T-cell (primary cell): ENCODE measurements around the gene ATIC. TPM values are rescaled to one million over a fixed set of nuclear protein-coding genes. Genes with fewer than 3 reads are reported as not detected.

Experiments used
- ATAC-seq, 4 experiments: fragments of 200-7000 bp in 3 of 4; fragments of 150-1000 bp in 1 of 4; cut with Tn5 transposase; replicated peaks in 1 of 4; 1 replicate in 3 of 4; 2 replicates in 1 of 4; pipeline ENCODE4 v1.10.0; 2021; ENCODE audit warnings: moderate library complexity in 3 of 4, mild to moderate bottlenecking in 2 of 4, moderate number of reproducible peaks in 1 of 4
- CTCF ChIA-PET, 2 donors: fragments of 300-600 bp; sonication (Branson Sonifier 250); formaldehyde crosslinking; loops; one replicate each; lab custom pipeline; 2022; ENCODE audit warnings: antibody characterized with exemption in 2 of 2; lab: Charles Lee
- POLR2A ChIA-PET, 2 donors: fragments of 300-600 bp; sonication (Branson Sonifier 250); formaldehyde crosslinking; loops; one replicate each; lab custom pipeline; 2022; ENCODE audit warnings: antibody characterized with exemption in 2 of 2; lab: Charles Lee
- DNase-seq, 35 experiments: peaks; one replicate each; pipeline versions ENCODE4 v3.0.0 to v3.0.0-alpha.2; 2013 to 2023
- H3K27ac ChIP-seq: one replicate; pipeline ENCODE4 v1.5.1; 2013; ENCODE audit warnings: low read length
- H3K27me3 ChIP-seq, 2 experiments: replicated peaks in 1 of 2; 1 replicate in 1 of 2; 2 replicates in 1 of 2; pipeline versions ENCODE4 v1.6.1 to v1.7.0; 2013; ENCODE audit warnings: low read length in 1 of 2, mixed read lengths in 1 of 2; ENCODE audit not compliant: control insufficient read depth in 2 of 2, insufficient read depth in 2 of 2; ENCODE audit errors: extremely low read depth in 1 of 2
- H3K36me3 ChIP-seq, 2 donors: 1 replicate in 1 of 2; 2 replicates in 1 of 2; pipeline versions ENCODE4 v1.6.1 to v1.7.0; 2013; ENCODE audit warnings: low read length in 1 of 2; ENCODE audit not compliant: control insufficient read depth in 2 of 2, insufficient read depth in 1 of 2; ENCODE audit errors: extremely low read depth in 1 of 2
- H3K4me1 ChIP-seq, 2 experiments: 1 replicate in 1 of 2; 2 replicates in 1 of 2; pipeline versions ENCODE4 v1.6.1 to v1.7.0; 2013; ENCODE audit warnings: low read length in 2 of 2, mixed read lengths in 1 of 2; ENCODE audit not compliant: insufficient read depth in 2 of 2, control insufficient read depth in 1 of 2; ENCODE audit errors: extremely low read depth in 1 of 2
- H3K4me3 ChIP-seq, 2 donors: 1 replicate in 1 of 2; 2 replicates in 1 of 2; pipeline versions ENCODE4 v1.5.1 to v1.7.0; 2013; ENCODE audit warnings: mild to moderate bottlenecking in 2 of 2, low read length in 1 of 2, moderate library complexity in 1 of 2; ENCODE audit not compliant: control insufficient read depth in 1 of 2; ENCODE audit errors: extremely low read depth in 1 of 2
- H3K9me3 ChIP-seq: 2 replicates; pipeline ENCODE4 v1.7.0; 2013
- H3K27ac Mint-ChIP-seq, 2 donors: one replicate each; pipeline ENCODE4 v1.8.0; 2020 to 2021; ENCODE audit warnings: mild to moderate bottlenecking in 2 of 2, mixed read lengths in 2 of 2
- H3K27me3 Mint-ChIP-seq, 2 donors: one replicate each; pipeline ENCODE4 v1.8.0; 2021 to 2022; ENCODE audit warnings: mixed read lengths in 2 of 2
- H3K36me3 Mint-ChIP-seq: one replicate; pipeline ENCODE4 v1.8.0; 2021; ENCODE audit warnings: mixed read lengths
- H3K4me1 Mint-ChIP-seq, 3 donors: one replicate each; pipeline ENCODE4 v1.8.0; 2020 to 2022; ENCODE audit warnings: mixed read lengths in 3 of 3, mild to moderate bottlenecking in 1 of 3
- H3K4me3 Mint-ChIP-seq, 3 donors: one replicate each; pipeline ENCODE4 v1.8.0; 2020 to 2022; ENCODE audit warnings: mild to moderate bottlenecking in 3 of 3, mixed read lengths in 3 of 3, moderate library complexity in 3 of 3
- H3K9me3 Mint-ChIP-seq, 3 donors: one replicate each; pipeline ENCODE4 v1.8.0; 2020 to 2022; ENCODE audit warnings: mixed read lengths in 3 of 3
- WGBS: methylation state at CpG from one replicate; pipeline ENCODE4 v1.1.5; 2013; ENCODE audit warnings: missing lambda C conversion rate; ENCODE audit not compliant: insufficient coverage; 5-methylcytosine and 5-hydroxymethylcytosine counted together
- total RNA-seq, 35 experiments: library from RNA in 6 of 35; stranded (reverse) in 6 of 35; fragments of 120-200 nt in 1 of 35; gene quantifications; one replicate each; pipeline versions ENCODE4 v1.2.1 to v1.2.4 and lab custom pipeline; 2013 to 2026

ATIC gene
- total RNA-seq, 5 donors from 2014 or later (not counting 1 experiment from before 2014, with no cell fraction given), result 61.9 to 97.4 (median 78.8) TPM

DNA sequence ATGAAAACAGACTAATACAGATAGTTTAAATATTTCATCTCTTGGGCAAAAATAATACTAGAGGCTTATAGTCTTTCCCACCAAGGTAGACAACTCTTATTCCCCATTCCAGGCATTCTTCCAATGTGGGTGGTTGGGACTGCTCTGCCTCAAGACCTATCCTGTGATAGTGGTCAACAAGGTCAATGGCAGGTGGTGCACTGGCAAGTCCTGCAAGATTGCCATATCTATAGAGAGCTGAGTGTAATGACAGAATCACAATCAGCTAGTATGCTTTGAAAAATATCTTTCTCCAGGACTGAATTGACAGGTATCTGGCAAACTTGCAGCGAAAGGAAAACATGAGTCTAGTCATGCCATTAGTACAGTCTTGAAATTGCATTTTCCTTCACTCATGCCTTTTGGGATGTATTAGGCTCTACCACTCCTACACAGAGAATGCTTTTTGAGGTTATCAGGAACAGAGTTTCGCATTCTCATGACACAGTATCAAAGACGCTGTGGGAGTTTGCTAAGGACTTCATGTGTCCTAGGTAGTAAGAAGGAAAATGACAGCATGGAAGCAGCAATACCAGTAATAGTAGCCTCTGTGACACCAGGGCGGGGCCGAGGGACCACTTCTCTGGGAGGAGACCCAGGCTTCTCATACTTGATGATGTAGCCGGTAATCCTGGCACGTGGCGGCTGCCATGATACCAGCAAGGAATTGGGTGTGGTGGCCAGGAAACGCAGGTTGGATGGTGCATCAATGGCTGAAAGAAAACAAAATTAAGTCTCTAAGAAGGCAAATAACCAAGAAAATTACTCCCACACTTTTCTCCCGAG, 63.0 kb downstream of the ATIC start:
- DNase-seq, result no peak
- ChIA-PET POLR2A (no interaction called here), CTCF (no interaction called here)
- no peak overlapping the region for H3K27ac Mint-ChIP-seq
- Histone ChIP-seq H3K4me3 (no peak overlapping the region), H3K36me3 (no peaks in the 10 kb centered on the region), H3K9me3 (no peaks in the 10 kb centered on the region), H3K4me1 (no peaks in the 10 kb centered on the region), H3K27ac (no peak overlapping the region), H3K27me3 (no peaks in the 10 kb centered on the region)
- no peaks in the 10 kb centered on the region for H3K27me3 Mint-ChIP-seq
- WGBS, result 95% methylated on average over 6 of the region's 10 CpGs
- peaks cover 28% of the 10 kb centered on the region for H3K36me3 Mint-ChIP-seq
- peaks cover 0 to 3% (median 0%) of the 10 kb centered on the region in 3 donors for H3K9me3 Mint-ChIP-seq
- ATAC-seq, result no peak
- H3K4me3 Mint-ChIP-seq, result no peak overlapping the region
- H3K4me1 Mint-ChIP-seq, result no peaks in the 10 kb centered on the region

DNA sequence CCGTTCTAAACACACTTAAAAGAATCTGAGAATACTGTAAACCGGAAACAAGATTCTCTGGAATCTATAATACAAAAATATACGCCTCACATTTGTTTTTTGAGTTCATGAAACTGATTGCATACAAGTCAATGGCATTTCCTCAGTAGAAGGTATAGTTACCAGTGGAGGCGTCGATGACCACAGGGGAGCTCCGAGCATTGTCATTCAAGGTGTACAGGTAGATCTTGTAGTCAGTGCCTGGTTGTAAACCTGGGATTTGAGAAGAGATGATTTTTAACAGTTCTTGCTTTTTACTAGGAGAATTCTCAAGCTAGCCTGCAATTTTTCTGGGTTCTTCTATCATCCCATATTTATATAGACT, 63.6 kb downstream of the ATIC start:
- ChIA-PET CTCF (no interaction called here), POLR2A (no interaction called here)
- no peaks in the 10 kb centered on the region for H3K4me1 ChIP-seq
- no peaks in the 10 kb centered on the region for H3K4me1 Mint-ChIP-seq
- no peaks in the 10 kb centered on the region for H3K27me3 Mint-ChIP-seq
- no peaks in the 10 kb centered on the region for H3K9me3 ChIP-seq
- WGBS, result no CpG with 5 or more reads among the region's 6 CpGs
- H3K27ac Mint-ChIP-seq, result no peak overlapping the region
- H3K9me3 Mint-ChIP-seq, result no peaks in the 10 kb centered on the region
- H3K36me3 Mint-ChIP-seq, result peaks cover 28% of the 10 kb centered on the region
- no peaks in the 10 kb centered on the region for H3K27me3 ChIP-seq
- no peak overlapping the region for H3K27ac ChIP-seq
- H3K4me3 ChIP-seq, result no peak overlapping the region
- no peak for ATAC-seq
- no peaks in the 10 kb centered on the region for H3K36me3 ChIP-seq
- DNase-seq, result no peak
- H3K4me3 Mint-ChIP-seq, result no peak overlapping the region

DNA sequence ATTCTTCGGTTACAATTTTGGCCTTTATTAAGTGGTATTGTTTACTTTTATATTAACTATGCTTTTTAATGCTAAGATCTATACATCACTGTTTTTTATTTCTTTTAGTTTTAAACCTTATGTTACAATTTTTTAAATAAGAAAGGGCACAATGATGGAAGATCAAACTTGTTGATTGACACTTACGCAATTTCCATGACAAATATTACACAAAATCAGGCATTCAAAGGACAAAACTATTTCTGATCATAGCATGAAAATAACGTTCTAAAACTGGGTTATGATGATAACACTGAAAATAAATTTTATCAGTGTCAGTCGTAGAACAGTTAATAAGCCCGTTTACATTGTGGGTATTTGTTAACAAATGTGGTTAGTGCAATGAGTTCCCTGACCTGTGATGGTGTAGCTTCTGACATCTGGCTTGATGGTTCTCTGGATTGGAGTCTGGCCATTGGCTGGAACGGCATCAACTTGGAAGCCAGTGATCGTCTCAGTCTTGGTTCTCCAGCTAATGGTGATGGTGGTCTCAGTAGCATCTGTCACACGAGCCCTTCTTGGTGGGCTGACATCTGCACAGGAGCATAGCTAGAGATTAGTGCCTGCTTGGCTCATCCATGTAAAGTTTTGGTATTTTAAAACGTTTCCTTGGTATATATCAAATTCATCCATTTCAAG, 64.4 kb downstream of the ATIC start:
- POLR2A ChIA-PET, result no interaction called here
- Mint-ChIP-seq H3K36me3 (peaks cover 28% of the 10 kb centered on the region), H3K27me3 (no peaks in the 10 kb centered on the region), H3K4me3 (no peak overlapping the region), H3K27ac (no peak overlapping the region), H3K4me1 (no peaks in the 10 kb centered on the region), H3K9me3 (no peaks in the 10 kb centered on the region)
- Histone ChIP-seq H3K27ac (no peak overlapping the region), H3K9me3 (no peaks in the 10 kb centered on the region), H3K36me3 (no peaks in the 10 kb centered on the region), H3K4me1 (no peaks in the 10 kb centered on the region), H3K27me3 (no peaks in the 10 kb centered on the region), H3K4me3 (no peak overlapping the region)
- DNase-seq (no peak), ATAC-seq (no peak)
- 97% methylated on average over 4 of the region's 9 CpGs for WGBS
- CTCF ChIA-PET, result no interaction called here

DNA sequence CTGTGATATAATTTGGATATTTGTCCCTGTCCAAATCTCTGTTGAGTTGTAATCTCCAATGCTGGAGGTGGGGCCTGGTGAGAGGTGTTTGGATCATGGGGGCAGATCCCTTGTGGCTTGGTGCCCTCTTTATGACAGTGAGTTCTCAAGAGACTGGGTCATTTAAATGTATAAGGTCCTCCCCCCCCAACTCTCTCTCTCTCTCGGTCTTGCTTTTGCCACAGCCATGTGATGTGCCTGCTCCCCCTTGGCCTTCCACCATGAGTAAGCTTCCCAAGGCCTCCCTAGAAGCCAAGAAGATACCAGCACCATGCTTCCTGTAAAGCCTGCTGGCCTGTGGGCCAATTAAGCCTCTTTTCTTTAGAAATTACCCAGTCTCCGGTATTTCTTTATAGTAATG, 65.4 kb downstream of the ATIC start:
- Histone ChIP-seq H3K27me3 (no peaks in the 10 kb centered on the region), H3K4me1 (no peaks in the 10 kb centered on the region), H3K9me3 (no peaks in the 10 kb centered on the region), H3K36me3 (no peaks in the 10 kb centered on the region), H3K4me3 (no peak overlapping the region), H3K27ac (no peak overlapping the region)
- no peak overlapping the region for H3K27ac Mint-ChIP-seq
- ChIA-PET POLR2A (no interaction called here), CTCF (no interaction called here)
- no peak for ATAC-seq
- no peaks in the 10 kb centered on the region for H3K9me3 Mint-ChIP-seq
- DNase-seq, result no peak
- H3K4me3 Mint-ChIP-seq, result no peak overlapping the region
- no peaks in the 10 kb centered on the region for H3K4me1 Mint-ChIP-seq
- H3K36me3 Mint-ChIP-seq, result peaks cover 28% of the 10 kb centered on the region
- no peaks in the 10 kb centered on the region for H3K27me3 Mint-ChIP-seq
- WGBS, result no CpG with 5 or more reads among the region's 2 CpGs

GRCh38 chr2:215378045-215378444, 66.2 kb downstream of the ATIC start:
- H3K27me3 Mint-ChIP-seq, result no peaks in the 10 kb centered on the region
- no peaks in the 10 kb centered on the region for H3K9me3 Mint-ChIP-seq
- DNase-seq (no peak), ATAC-seq (no peak)
- Histone ChIP-seq H3K4me3 (no peak overlapping the region), H3K9me3 (no peaks in the 10 kb centered on the region), H3K36me3 (no peaks in the 10 kb centered on the region), H3K27me3 (no peaks in the 10 kb centered on the region), H3K4me1 (no peaks in the 10 kb centered on the region), H3K27ac (no peak overlapping the region)
- no CpG with 5 or more reads among the region's 3 CpGs for WGBS
- ChIA-PET POLR2A (no interaction called here), CTCF (no interaction called here)
- H3K4me3 Mint-ChIP-seq, result no peak overlapping the region
- peaks cover 28% of the 10 kb centered on the region for H3K36me3 Mint-ChIP-seq
- H3K4me1 Mint-ChIP-seq, result no peaks in the 10 kb centered on the region
- H3K27ac Mint-ChIP-seq, result no peak overlapping the region

DNA sequence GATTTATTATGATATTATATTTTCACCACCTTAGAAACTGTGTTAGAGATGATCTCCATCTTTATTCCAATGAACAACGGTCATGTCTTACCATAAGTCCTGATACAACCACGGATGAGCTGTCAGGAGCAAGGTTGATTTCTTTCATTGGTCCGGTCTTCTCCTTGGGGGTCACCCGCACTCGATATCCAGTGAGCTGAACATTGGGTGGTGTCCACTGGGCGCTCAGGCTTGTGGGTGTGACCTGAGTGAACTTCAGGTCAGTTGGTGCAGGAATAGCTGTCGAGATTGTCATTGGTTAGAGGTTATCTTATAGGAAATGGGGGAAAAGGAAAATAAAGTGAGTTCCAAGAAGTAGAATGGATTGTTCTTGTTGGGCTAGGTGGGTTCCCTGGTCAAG, 67.2 kb downstream of the ATIC start:
- H3K27ac ChIP-seq, result no peak overlapping the region
- no peaks in the 10 kb centered on the region for H3K4me1 ChIP-seq
- CTCF ChIA-PET, result interaction anchor here in 1 of 2 donors (0.6 kb wide), 1 partner anchor 16 kb away, joined by 3 read pairs; no protein-coding TSS in a partner anchor
- Mint-ChIP-seq H3K27ac (no peak overlapping the region), H3K4me1 (no peaks in the 10 kb centered on the region), H3K36me3 (peaks cover 25% of the 10 kb centered on the region), H3K9me3 (no peaks in the 10 kb centered on the region), H3K4me3 (no peak overlapping the region), H3K27me3 (no peaks in the 10 kb centered on the region)
- no peaks in the 10 kb centered on the region for H3K27me3 ChIP-seq
- no peak overlapping the region for H3K4me3 ChIP-seq
- ATAC-seq (no peak), DNase-seq (no peak)
- WGBS, result 84% methylated on average over 5 of the region's 7 CpGs
- no peaks in the 10 kb centered on the region for H3K36me3 ChIP-seq
- no peaks in the 10 kb centered on the region for H3K9me3 ChIP-seq
- POLR2A ChIA-PET, result no interaction called here
